ENCODE results near the gene HPCAL1.

Gene HPCAL1

GRCh38 chr2:10338270-10339188 is 35.8 kb downstream of the HPCAL1 start:
- DNase-seq = no peak

GRCh38 chr2:10339647-10340592 is 37.2 kb downstream of the HPCAL1 start:
- no peak for DNase-seq

DNA sequence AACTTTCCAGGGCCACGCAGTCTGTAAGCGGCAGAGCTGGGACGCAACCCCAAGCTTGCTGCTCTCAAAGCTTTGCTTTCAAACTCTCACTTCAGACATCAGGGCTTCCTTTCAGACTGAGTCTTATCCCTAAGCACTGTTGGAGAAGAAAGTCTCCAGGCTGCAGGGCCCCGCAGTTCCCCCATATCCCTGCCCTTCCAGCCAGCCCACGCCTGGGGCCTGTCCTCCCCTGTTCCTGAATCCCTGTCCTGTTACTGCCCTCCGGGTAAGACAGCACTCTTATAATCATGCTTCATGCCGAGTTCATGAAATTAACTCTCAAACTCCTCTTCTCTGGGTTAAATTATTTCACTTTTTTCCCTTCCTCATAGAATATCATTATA is 37.9 kb downstream of the HPCAL1 start:
- no peak for DNase-seq

DNA sequence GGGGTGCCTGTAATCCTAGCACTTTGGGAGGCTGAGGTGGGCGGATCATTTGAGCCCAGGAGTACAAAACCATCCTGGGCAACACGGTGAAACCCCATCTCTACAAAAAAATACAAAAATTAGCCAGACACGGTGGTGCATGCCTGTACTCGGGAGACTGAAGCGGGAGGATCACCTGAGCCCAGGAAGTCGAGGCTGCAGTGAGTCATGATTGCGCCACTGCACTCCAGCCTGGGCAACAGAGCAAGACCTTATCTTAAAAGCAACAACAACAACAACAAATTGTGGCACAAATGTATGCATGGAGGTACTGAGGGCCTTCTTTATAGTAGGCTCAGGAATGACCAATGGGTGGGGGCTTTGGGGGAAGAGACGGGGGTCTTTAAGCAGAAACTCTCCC is 38.5 kb downstream of the HPCAL1 start:
- DNase-seq = no peak

DNA sequence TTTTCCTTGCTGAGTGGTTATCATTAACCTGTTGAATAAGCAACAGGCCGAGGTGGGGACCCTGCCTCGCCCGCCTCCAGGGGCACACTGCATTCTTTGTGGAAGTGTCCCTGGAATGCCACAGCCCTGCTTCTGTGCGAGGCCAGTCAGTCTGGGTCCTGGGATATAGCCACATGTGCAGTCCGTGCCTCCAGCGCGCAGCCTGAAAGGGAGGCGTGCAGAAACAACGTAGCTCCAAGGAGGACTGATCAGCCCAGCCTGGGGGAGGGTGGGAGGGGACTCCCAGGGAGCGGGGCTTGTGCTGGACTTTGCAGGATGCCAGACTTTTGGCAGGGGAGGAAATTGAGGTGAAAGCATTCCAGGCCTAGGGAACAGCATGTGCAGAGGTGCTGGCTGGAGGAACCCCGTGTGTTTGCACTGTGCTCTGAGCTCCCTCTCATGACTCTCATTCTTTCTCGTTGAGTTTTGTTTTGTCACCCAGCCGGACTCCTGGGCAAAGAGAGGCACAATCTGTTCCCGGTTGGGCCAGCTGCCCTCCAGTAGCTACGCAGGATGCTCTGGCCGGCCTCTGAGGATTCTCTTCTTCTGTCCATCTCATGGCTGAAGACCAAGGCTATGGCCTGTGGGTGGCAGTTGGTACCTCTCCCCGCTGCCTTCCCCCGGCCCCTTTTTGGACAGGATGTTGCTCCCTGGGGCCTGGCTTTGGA is 39.7 kb downstream of the HPCAL1 start:
- peak; percentile 19 for DNase-seq

DNA sequence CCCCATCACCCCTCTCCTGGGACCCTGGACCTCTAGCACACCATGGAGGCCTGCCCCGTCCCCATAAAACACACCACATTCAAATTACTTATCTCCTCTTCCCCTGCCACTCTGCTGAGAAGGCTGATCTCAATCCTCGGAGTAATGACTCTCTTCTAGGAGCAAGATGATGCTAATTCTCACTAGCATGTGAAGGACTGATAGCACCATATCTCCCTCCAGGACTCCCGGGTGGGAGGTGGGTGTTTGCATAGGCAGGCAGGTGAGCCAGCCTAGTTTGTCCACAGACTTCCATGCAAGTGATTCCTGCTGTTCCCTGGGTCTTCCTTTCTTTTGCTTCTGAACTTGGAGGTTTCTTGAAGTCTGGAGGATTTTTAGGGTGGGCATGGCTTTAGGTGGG is 40.5 kb downstream of the HPCAL1 start:
- no peak for DNase-seq

- DNase-seq = no peak
Measured at GRCh38 chr2:10343658-10344057, 41.0 kb downstream of the HPCAL1 start.

- no peak for DNase-seq
Measured at GRCh38 chr2:10344105-10345066, 41.7 kb downstream of the HPCAL1 start.

DNA sequence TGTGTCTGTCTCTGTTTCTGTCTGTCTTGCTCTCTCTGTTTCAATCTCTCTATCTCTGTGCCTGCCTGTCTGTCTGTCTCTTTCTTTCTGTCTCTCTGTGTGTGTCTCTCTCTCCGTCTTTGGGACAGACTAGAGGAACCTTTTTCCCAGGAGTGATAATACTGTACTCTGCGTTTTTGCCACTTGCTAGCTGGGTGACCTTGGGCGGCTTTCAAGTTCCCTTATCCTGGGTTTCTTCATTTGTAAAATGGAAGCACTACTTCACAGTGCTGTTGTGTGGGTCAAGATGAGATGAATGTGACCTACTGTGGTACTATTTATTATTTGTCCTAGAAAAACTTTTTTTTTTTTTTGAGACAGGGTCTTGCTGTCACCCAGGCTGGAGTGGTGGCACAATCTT is 42.4 kb downstream of the HPCAL1 start:
- DNase-seq = no peak

- DNase-seq = no peak
Measured at GRCh38 chr2:10345813-10346212, 43.1 kb downstream of the HPCAL1 start.

DNA sequence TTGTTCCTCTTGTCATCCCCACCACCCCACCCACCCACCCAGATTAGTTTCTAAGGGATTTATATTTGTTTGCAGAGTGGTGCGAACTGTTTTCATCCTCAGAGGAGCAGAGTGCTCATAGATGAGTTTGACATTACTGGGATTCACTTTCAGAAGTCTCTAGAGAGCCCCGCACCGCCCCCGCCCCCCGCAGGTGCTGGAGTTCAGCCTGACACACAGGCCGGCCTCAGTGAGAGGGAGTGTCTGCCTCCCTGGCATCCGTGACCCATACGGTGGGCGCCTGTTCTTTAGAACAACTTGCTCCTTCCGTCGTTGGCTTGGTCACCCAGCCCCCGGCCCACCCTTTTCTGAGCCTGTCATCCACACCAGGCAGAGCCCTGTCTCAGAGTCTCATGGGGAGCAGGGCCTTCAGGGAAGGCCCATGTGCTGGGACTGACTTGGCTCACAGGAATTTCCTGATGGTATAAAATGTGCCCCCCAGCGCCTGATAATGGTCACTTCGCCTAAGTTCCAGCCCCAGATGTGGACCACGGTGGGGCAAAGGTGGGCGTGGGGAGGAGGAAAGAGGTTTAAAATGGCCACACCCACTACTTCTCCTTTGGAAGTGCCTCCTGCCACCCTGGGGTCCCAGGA is 44.3 kb downstream of the HPCAL1 start:
- peak; percentile 73 for DNase-seq

GRCh38 chr2:10347562-10347948 is 44.9 kb downstream of the HPCAL1 start:
- DNase-seq = no peak

- DNase-seq = no peak
Measured at GRCh38 chr2:10348891-10349290, 46.2 kb downstream of the HPCAL1 start.

DNA sequence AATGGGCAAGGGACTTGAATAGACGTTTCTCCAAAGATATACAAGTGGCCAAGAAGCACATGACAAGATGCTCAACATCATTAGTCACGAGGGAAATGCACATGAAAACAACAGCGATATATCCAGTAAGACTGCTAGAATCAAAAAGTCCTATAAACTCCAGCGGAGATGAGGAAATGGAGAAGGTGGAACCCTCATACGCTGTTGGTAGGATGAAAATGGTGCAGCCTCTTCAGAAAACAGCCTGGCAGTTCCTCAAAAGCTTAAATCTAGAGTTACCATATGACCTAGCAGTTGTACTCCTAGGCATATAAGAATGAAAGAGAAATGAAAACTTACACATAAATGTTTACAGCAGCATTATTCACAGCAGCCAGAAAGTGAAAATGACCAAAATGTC is 48.1 kb downstream of the HPCAL1 start:
- no peak for DNase-seq

- DNase-seq = no peak
Measured at GRCh38 chr2:10352361-10352760, 49.7 kb downstream of the HPCAL1 start.

- DNase-seq = no peak
Measured at GRCh38 chr2:10352972-10353371, 50.3 kb downstream of the HPCAL1 start.

- no peak for DNase-seq
Measured at GRCh38 chr2:10353931-10354330, 51.2 kb downstream of the HPCAL1 start.

DNA sequence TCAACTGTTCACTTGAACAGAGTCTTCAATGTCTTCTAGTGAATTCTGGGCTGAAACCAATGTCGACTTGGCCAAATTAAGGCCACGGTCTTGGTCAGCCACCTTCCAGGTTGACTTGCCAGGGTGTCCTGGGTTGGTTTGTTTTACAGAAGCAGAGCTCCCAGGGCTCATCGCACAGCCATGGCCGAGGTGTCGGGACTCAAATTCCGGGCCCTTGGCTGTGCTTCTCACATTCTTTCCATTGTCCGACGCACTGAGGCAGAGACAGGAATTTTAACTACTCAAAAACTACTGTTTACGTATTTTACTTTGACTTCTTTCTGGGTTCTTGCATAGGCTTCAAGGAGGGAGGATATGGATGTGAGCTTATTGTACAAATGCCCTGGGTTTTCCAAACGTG is 51.7 kb downstream of the HPCAL1 start:
- no peak for DNase-seq

DNA sequence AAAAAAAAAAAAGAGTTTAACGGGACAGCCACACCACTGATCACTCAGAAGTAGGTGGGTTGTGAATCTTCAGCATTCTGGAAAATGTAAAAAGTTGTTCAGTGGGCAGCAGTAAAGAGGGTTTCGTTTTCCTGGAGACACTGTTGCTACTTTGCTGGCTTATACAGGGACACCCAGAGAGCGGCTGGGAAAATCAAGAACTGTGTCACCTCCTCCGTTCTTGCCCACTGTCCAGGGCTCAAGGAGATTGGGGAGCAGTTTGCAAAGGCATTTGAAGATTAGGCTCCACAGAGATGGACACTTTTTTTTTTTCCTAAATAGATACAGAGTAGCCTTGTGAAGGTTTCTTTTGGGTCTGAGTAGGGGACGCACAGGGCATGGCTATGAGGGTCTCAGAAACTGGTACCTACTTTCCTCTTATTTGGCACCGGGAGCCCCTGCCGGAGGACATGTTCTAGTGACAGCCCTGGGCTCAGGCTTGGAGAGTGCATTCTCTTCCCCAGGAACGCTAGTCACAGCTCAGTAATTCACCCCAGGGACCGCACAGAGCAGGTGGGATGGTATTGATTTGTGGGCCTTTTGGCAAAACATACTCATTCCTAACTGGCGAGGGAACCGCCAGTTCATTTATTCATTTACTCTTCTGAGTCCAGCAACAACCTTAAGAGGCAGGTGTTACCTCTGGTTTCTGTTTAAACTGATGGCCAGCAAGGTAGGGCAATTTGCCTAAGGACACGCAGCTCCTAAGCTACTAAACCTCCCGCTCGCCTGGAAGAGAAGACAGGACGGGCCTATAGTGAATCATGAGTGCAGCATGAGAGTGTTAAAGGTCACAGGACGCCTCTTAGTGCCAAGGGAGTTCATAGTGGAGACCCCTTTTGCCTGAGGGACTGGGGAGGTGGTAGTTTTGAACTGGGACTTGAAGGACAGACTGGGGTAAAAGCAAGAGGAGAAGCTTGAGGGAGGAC is 53.1 kb downstream of the HPCAL1 start:
- DNase-seq = no peak

DNA sequence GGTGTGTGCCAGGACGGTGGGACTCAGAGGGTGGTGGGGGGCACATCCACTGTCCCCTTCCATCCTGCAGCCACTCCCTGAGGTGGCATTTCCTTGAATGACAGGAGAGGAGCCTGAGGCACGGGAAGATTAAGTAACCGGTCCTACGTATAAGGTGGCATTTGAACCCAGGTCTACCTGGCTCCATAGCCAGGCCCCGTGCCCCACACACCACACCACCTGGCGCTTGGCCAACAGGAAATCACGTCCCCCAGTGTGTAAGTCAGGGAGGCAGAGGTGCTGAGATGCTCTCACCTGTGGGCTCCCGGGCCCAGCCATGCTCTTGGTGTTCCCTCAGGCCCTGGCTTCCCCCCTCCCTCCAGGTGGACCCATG is 53.7 kb downstream of the HPCAL1 start:
- DNase-seq = no peak

All from EL (cell line).